Neural progenitor cell (in vitro differentiated cells): Measurements from ENCODE around the gene CHERP. TPM values are rescaled to one million over a fixed set of nuclear protein-coding genes. Genes with fewer than 3 reads are reported as not detected.

Experiments
- DNase-seq: peaks from one replicate; pipeline ENCODE4 v3.0.0-alpha.2; 2016; ENCODE audit warnings: low spot score
- H2AFZ ChIP-seq: fragments of 200-600 bp; sonication (generic); replicated peaks from 2 replicates; pipeline ENCODE4 v1.6.1; 2016; ENCODE audit warnings: antibody characterized with exemption
- H3F3A ChIP-seq: fragments of 200-600 bp; sonication (generic); 2 replicates; pipeline ENCODE4 v1.6.1; 2016; ENCODE audit warnings: antibody characterized with exemption, low read depth
- H3K27ac ChIP-seq: fragments of 200-600 bp; sonication (generic); 2 replicates; pipeline ENCODE4 v1.5.1; 2016; ENCODE audit warnings: mild to moderate bottlenecking
- H3K27me3 ChIP-seq: fragments of 200-600 bp; sonication (generic); 2 replicates; pipeline ENCODE4 v1.6.1; 2016; ENCODE audit warnings: mild to moderate bottlenecking, moderate library complexity
- H3K36me3 ChIP-seq: fragments of 200-600 bp; sonication (generic); 2 replicates; pipeline ENCODE4 v1.5.1; 2016
- H3K4me1 ChIP-seq: fragments of 200-600 bp; sonication (generic); 2 replicates; pipeline ENCODE4 v1.6.1; 2016; ENCODE audit warnings: mixed run types
- H3K4me2 ChIP-seq: fragments of 200-600 bp; sonication (generic); 2 replicates; pipeline ENCODE4 v1.6.1; 2016
- H3K4me3 ChIP-seq: fragments of 200-600 bp; sonication (generic); 2 replicates; pipeline ENCODE4 v1.5.1; 2016
- H3K79me2 ChIP-seq: fragments of 200-600 bp; sonication (generic); 2 replicates; pipeline ENCODE4 v1.6.1; 2016; ENCODE audit warnings: low read depth
- H3K9ac ChIP-seq: fragments of 200-600 bp; sonication (generic); 2 replicates; pipeline ENCODE4 v1.6.1; 2016
- H3K9me3 ChIP-seq: fragments of 200-600 bp; sonication (generic); 2 replicates; pipeline ENCODE4 v1.5.1; 2016; ENCODE audit warnings: low read depth
- H4K20me1 ChIP-seq: fragments of 200-600 bp; sonication (generic); 2 replicates; pipeline ENCODE4 v1.6.1; 2016; ENCODE audit warnings: low read depth
- H3K27ac Mint-ChIP-seq: 3 replicates; pipeline ENCODE4 v1.8.0; 2021; ENCODE audit warnings: mixed read lengths
- H3K27me3 Mint-ChIP-seq: 2 replicates; pipeline ENCODE4 v1.8.0; 2022; ENCODE audit warnings: low read depth, mild to moderate bottlenecking, inconsistent platforms, moderate library complexity, mixed read lengths; ENCODE audit not compliant: insufficient read depth
- H3K36me3 Mint-ChIP-seq: 3 replicates; pipeline ENCODE4 v1.8.0; 2021; ENCODE audit warnings: mixed read lengths
- H3K4me1 Mint-ChIP-seq: 3 replicates; pipeline ENCODE4 v1.8.0; 2021; ENCODE audit warnings: mixed read lengths
- H3K4me3 Mint-ChIP-seq: 3 replicates; pipeline ENCODE4 v1.8.0; 2021; ENCODE audit warnings: mild to moderate bottlenecking, moderate library complexity, mixed read lengths
- H3K9me3 Mint-ChIP-seq: 3 replicates; pipeline ENCODE4 v1.8.0; 2020; ENCODE audit warnings: mixed read lengths
- CTCF ChIP-seq: fragments of 200-600 bp; sonication (generic); IDR thresholded peaks from 2 replicates; pipeline ENCODE4 v1.5.1; 2017; ENCODE audit warnings: antibody characterized with exemption, mild to moderate bottlenecking
- EZH2 ChIP-seq: fragments of 200-600 bp; sonication (generic); IDR thresholded peaks from 2 replicates; pipeline ENCODE4 v1.6.1; 2017; ENCODE audit warnings: antibody characterized with exemption, mild to moderate bottlenecking, moderate library complexity
- EZH2phosphoT487 ChIP-seq: fragments of 200-600 bp; sonication (generic); IDR thresholded peaks from 2 replicates; pipeline ENCODE4 v1.6.1; 2017; ENCODE audit warnings: antibody characterized with exemption
- total RNA-seq: library from RNA; depleted of rRNA; stranded (reverse); fragments of >200 nt; gene quantifications from 2 replicates; pipeline ENCODE4 v1.2.3, GENCODE V29; 2015; ENCODE audit warnings: low replicate concordance

The CHERP gene
- total RNA-seq, 1 donor from 2014 or later, result 5.5 TPM

GRCh38 chr19:16588824-16589577 is 46.8 kb upstream of the CHERP start:
- DNase-seq, result no peak
- Mint-ChIP-seq H3K27ac (peak overlapping the region; percentile 15), H3K4me1 (peaks cover 71% of the 10 kb centered on the region), H3K36me3 (peaks cover 3% of the 10 kb centered on the region), H3K27me3 (peaks cover 4% of the 10 kb centered on the region), H3K9me3 (no peaks in the 10 kb centered on the region), H3K4me3 (no peak overlapping the region)
- Histone ChIP-seq H3K36me3 (no peaks in the 10 kb centered on the region), H3K27me3 (no peaks in the 10 kb centered on the region), H2AFZ (no peak overlapping the region), H3K4me3 (no peak overlapping the region), H3K9ac (no peak overlapping the region), H3K27ac (no peak overlapping the region), H3K9me3 (no peaks in the 10 kb centered on the region), H3F3A (peaks cover 14% of the 10 kb centered on the region), H4K20me1 (peaks cover 93% of the 10 kb centered on the region), H3K4me2 (no peak overlapping the region), H3K4me1 (peaks cover 32% of the 10 kb centered on the region), H3K79me2 (peaks cover 91% of the 10 kb centered on the region)
- TF ChIP-seq EZH2 (no peak), CTCF (no peak), EZH2phosphoT487 (no peak)

- Histone ChIP-seq H4K20me1 (peaks cover 93% of the 10 kb centered on the region), H3K79me2 (peaks cover 92% of the 10 kb centered on the region), H3K9ac (peak overlapping the region; percentile 32), H2AFZ (no peak overlapping the region), H3K4me3 (no peak overlapping the region), H3K36me3 (no peaks in the 10 kb centered on the region), H3F3A (peaks cover 16% of the 10 kb centered on the region), H3K27me3 (no peaks in the 10 kb centered on the region), H3K27ac (no peak overlapping the region), H3K9me3 (no peaks in the 10 kb centered on the region), H3K4me2 (peak overlapping the region; percentile 45), H3K4me1 (peaks cover 35% of the 10 kb centered on the region)
- DNase-seq, result no peak
- Mint-ChIP-seq H3K27ac (peak overlapping the region; percentile 65), H3K27me3 (peaks cover 4% of the 10 kb centered on the region), H3K9me3 (no peaks in the 10 kb centered on the region), H3K4me3 (no peak overlapping the region), H3K4me1 (peaks cover 74% of the 10 kb centered on the region), H3K36me3 (no peaks in the 10 kb centered on the region)
- TF ChIP-seq EZH2phosphoT487, result no peak
- no peak for TF ChIP-seq CTCF
- no peak for TF ChIP-seq EZH2
Measured at GRCh38 chr19:16587833-16588823, 45.9 kb upstream of the CHERP start.

- Mint-ChIP-seq H3K4me3 (no peak overlapping the region), H3K4me1 (peaks cover 65% of the 10 kb centered on the region), H3K27ac (no peak overlapping the region), H3K9me3 (no peaks in the 10 kb centered on the region), H3K36me3 (no peaks in the 10 kb centered on the region), H3K27me3 (peaks cover 4% of the 10 kb centered on the region)
- Histone ChIP-seq H3K27me3 (no peaks in the 10 kb centered on the region), H3K4me2 (peak overlapping the region; percentile 45), H3K27ac (no peak overlapping the region), H3K36me3 (no peaks in the 10 kb centered on the region), H3K79me2 (peaks cover 93% of the 10 kb centered on the region), H3K9me3 (no peaks in the 10 kb centered on the region), H3K4me3 (no peak overlapping the region), H3K4me1 (peaks cover 35% of the 10 kb centered on the region), H3F3A (peaks cover 16% of the 10 kb centered on the region), H3K9ac (peak overlapping the region; percentile 32), H2AFZ (no peak overlapping the region), H4K20me1 (peaks cover 92% of the 10 kb centered on the region)
- DNase-seq, result no peak
- TF ChIP-seq EZH2, result no peak
- TF ChIP-seq EZH2phosphoT487, result no peak
- TF ChIP-seq CTCF, result no peak
Measured at GRCh38 chr19:16586991-16587832, 45.0 kb upstream of the CHERP start.
